Testis (tissue), 5 donors: ENCODE results near the gene THUMPD2. TPM values are rescaled to one million over a fixed set of nuclear protein-coding genes. Genes with fewer than 3 reads are reported as not detected.

ENCODE experiments used
- DNase-seq: peaks from one replicate; pipeline ENCODE4 v3.0.0-alpha.2; 2019
- H3K27ac ChIP-seq, 2 donors: fragments of 200-600 bp; sonication (generic); one replicate each; pipeline ENCODE4 v1.5.1; 2019
- H3K27me3 ChIP-seq: fragments of 200-600 bp; sonication (generic); one replicate; pipeline ENCODE4 v1.5.1; 2019
- H3K36me3 ChIP-seq: fragments of 200-600 bp; sonication (generic); one replicate; pipeline ENCODE4 v1.5.1; 2017; ENCODE audit warnings: low read depth; ENCODE audit errors: missing control alignments
- H3K4me1 ChIP-seq: fragments of 200-600 bp; sonication (generic); one replicate; pipeline ENCODE4 v1.5.1; 2019
- H3K4me3 ChIP-seq, 2 donors: fragments of 200-600 bp; sonication (generic); one replicate each; pipeline ENCODE4 v1.5.1; 2017 to 2019
- H3K9me3 ChIP-seq: fragments of 200-600 bp; sonication (generic); one replicate; pipeline ENCODE4 v1.5.1; 2017
- CTCF ChIP-seq, 3 experiments: fragments of 450-650 bp in 2 of 3; fragments of 200-600 bp in 1 of 3; sonication (generic) in 1 of 3; IDR thresholded peaks; one replicate each; pipeline ENCODE4 v1.5.1; 2016 to 2019; ENCODE audit warnings: antibody characterized with exemption in 3 of 3, mild to moderate bottlenecking in 2 of 3, moderate library complexity in 1 of 3
- POLR2A ChIP-seq: fragments of 450-650 bp; IDR thresholded peaks from one replicate; pipeline ENCODE4 v1.6.1; 2017; ENCODE audit warnings: antibody characterized with exemption, mild to moderate bottlenecking, moderate library complexity
- WGBS, 2 donors: methylation state at CpG; one replicate each; pipeline ENCODE4 v1.1.5; 2018; 5-methylcytosine and 5-hydroxymethylcytosine counted together
- intact Hi-C: fragments of 100-400 bp; cut with DNase I; formaldehyde crosslinking; loops from one replicate; pipeline ENCODE4 v1.15.1; 2023; ENCODE audit warnings: low total_unique reads
- long read RNA-seq, 2 donors: transcript quantifications; one replicate each; lab custom pipeline, GENCODE V29; 2026
- polyA plus RNA-seq: library from polyadenylated mRNA; stranded (reverse); fragments of 350-450 nt; fragmentation: Illumina TruSeq; extraction: RNeasy Lipid Tissue Mini Kit (QIAGEN cat#74804); gene quantifications from one replicate; pipeline ENCODE4 v1.2.3, GENCODE V29; 2014; ENCODE audit warnings: low read depth, low replicate concordance; ENCODE audit not compliant: insufficient read depth
- total RNA-seq, 2 donors: library from RNA; depleted of rRNA; stranded (reverse); fragments of >200 nt; gene quantifications; one replicate each; pipeline ENCODE4 v1.2.3, GENCODE V29; 2016

Gene THUMPD2, protein sequence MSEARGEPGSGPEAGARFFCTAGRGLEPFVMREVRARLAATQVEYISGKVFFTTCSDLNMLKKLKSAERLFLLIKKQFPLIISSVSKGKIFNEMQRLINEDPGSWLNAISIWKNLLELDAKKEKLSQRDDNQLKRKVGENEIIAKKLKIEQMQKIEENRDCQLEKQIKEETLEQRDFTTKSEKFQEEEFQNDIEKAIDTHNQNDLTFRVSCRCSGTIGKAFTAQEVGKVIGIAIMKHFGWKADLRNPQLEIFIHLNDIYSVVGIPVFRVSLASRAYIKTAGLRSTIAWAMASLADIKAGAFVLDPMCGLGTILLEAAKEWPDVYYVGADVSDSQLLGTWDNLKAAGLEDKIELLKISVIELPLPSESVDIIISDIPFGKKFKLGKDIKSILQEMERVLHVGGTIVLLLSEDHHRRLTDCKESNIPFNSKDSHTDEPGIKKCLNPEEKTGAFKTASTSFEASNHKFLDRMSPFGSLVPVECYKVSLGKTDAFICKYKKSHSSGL
- 10 to 100 TPM; 15.4 to 16.6 TPM for total RNA-seq
- polyA plus RNA-seq = 3.8 TPM
- long read RNA-seq, donor 1, partial matches to known transcripts = 6 of 10 reads
- long read RNA-seq, donor 1, other reads (novel, unspliced or antisense) = 0 of 10 reads
- long read RNA-seq, donor 2, partial matches to known transcripts = 0 of 1 reads
- long read RNA-seq, donor 2, other reads (novel, unspliced or antisense) = 0 of 1 reads

DNA sequence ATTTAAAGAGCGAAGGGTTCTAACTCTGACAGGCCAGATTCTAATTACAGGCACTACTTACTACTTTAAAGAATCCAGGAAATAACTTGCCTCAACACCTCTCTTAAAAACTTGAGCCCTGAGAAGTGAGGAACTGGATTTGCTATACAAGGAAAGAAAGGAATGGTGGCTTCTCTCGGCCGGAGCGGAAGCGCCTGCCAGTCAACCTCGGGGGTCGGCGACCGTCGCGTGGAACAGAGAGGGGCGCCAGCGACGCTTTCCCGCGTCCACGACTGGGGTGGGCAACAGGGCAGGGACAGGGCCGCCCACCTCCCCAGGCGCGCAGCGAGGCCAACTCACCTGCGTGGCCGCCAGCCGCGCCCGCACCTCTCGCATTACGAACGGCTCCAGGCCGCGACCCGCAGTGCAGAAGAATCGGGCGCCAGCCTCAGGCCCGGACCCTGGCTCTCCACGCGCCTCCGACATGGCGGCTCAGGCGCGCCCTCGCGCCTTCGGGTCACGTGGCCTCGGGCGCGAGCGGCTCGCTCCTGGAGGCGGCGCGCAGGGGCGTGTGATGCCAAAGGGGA lies at the start of gene THUMPD2:
Gene THUMPD2 (minus strand): TSS at position 484 of the 566 bp plus-strand sequence. CDS start 19 bp downstream, at position 465.
- peak; percentile 82 for DNase-seq
- Histone ChIP-seq H3K4me3 (peak within 1 kb of the TSS; percentile 93 to 99), H3K27me3 (no peaks in the 10 kb centered on the region), H3K9me3 (no peaks in the 10 kb centered on the region), H3K4me1 (peaks cover 29% of the 10 kb centered on the region), H3K36me3 (no peaks in the 10 kb centered on the region), H3K27ac (peak within 1 kb of the TSS; percentile 92 to 93)
- WGBS, 2 donors = 0 to 2% methylated on average over 16 to 30 of the region's 54 CpGs
- TF ChIP-seq POLR2A (peak; percentile 64), CTCF (IDR thresholded peaks at IDR 0.05) (no peak)
- intact Hi-C loops = no loop called here

DNA sequence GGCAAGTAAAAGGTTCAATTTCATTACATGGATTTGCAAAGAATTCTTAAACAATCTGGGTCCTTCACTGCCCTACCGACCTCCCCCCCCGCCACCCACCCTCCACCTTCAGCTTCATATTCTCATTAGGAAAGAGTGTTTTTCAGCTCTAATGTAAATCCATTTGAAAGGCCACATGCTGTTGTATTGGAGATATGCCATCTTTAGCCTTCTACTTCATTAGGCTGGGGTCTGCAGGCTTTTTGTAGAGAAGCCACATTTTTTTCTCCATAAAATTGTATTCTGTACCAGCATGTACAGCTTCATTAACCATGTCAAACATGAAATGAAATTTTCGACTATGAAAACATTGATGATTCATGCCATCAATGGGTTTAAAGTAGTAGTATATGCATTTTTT lies 42.8 kb upstream of the THUMPD2 start:
- Histone ChIP-seq H3K9me3 (no peaks in the 10 kb centered on the region), H3K36me3 (no peaks in the 10 kb centered on the region), H3K4me3 (no peak overlapping the region), H3K27me3 (no peaks in the 10 kb centered on the region), H3K4me1 (no peaks in the 10 kb centered on the region), H3K27ac (no peak overlapping the region)
- WGBS, 2 donors = 74 to 80% methylated on average over 3 of the region's 3 CpGs
- DNase-seq = no peak
- no peak for TF ChIP-seq POLR2A
- TF ChIP-seq CTCF (IDR thresholded peaks at IDR 0.05) = no peak
- intact Hi-C loops = no loop called here

- H3K27ac ChIP-seq = no peak overlapping the region
- no peaks in the 10 kb centered on the region for H3K27me3 ChIP-seq
- WGBS, 2 donors = 88 to 93% methylated on average over 8 of the region's 8 CpGs
- no peak for DNase-seq
- H3K4me1 ChIP-seq = no peaks in the 10 kb centered on the region
- H3K4me3 ChIP-seq = no peak overlapping the region
- intact Hi-C loops = no loop called here
- H3K9me3 ChIP-seq = no peaks in the 10 kb centered on the region
- no peaks in the 10 kb centered on the region for H3K36me3 ChIP-seq
- no peak for TF ChIP-seq POLR2A
- TF ChIP-seq CTCF (IDR thresholded peaks at IDR 0.05) = no peak
These were observed 37.8 kb upstream of the THUMPD2 start for GRCh38 chr2:39816845-39817244.

DNA sequence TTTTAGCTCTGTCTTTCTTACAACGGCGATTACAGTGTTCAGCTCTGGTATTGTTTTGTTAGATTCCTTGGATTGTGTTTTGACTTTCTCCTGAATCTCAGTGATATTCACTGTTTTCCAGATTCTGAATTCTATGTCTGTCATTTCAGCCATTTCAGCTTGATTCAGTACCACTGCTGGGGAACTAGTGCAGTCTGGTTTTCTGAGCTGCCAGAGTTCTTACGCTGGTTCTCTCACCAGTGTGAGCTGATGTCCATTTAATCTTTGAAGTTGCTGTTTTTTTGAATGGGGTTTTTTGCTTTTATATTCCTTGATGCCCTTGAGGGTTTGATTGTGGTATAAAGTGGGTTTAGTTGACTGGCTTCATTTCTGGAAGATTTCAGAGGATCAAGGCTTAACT lies 37.4 kb upstream of the THUMPD2 start:
- 93% methylated on average over 3 of the region's 3 CpGs for WGBS, 2 donors
- Histone ChIP-seq H3K4me1 (no peaks in the 10 kb centered on the region), H3K36me3 (no peaks in the 10 kb centered on the region), H3K9me3 (no peaks in the 10 kb centered on the region), H3K4me3 (no peak overlapping the region), H3K27ac (no peak overlapping the region), H3K27me3 (no peaks in the 10 kb centered on the region)
- TF ChIP-seq POLR2A = no peak
- TF ChIP-seq CTCF (IDR thresholded peaks at IDR 0.05) = no peak
- intact Hi-C loops = no loop called here
- DNase-seq = no peak
